Activated T-cell treated with anti-CD3 and anti-CD28 coated beads, Interleukin-2, amount 50 U/mL, for 48 hours (primary cell): ENCODE results near the gene NRP1.

Experiments
- DNase-seq, 2 experiments: peaks; one replicate each; pipeline ENCODE4 v3.0.0-alpha.2; 2020

The NRP1 gene

DNA sequence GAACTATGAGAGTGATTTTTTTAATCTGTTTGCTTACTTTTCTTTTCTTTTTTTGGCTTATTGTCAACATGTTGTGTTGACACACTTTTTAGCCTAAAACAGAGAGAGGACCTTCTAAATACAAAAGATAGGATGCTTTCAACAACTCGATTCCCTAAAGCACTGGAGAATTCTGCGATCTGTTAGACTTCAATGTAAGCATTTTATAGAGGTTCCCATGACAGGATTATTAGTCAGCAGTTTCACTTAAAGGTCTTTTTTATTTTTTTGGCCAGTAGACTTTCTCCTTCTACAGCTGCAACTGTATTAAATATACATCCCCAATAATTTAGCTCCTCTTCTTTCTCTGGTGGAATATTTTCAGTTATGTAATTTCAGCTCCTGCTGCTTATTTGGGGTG lies 12.7 kb upstream of the NRP1 start:
- no peak for DNase-seq

- no peak for DNase-seq
Observed at GRCh38 chr10:33345236-33345635, 10.8 kb upstream of the NRP1 start.

DNA sequence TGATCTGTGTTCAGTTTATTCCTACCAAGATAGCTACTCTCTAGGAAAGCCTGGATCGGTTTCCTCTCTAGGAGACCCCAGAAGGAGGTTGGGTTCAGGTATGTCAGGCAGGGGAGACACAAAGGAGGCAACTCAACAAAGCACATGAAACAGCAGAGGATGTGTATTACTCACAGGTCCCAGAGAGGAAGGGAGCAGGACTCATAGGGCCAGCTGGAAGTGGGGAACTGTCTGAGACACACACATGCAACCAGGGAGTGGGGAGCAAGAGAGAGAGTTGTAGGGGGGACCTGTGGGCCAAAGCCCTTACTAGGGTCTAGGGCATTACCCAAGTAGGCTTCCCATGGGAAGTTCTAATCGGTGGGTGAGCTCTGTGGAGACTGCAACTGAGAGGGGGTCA lies 10.2 kb upstream of the NRP1 start:
- no peak for DNase-seq

- DNase-seq = no peak
Observed at GRCh38 chr10:33341637-33342036, 7.2 kb upstream of the NRP1 start.

DNA sequence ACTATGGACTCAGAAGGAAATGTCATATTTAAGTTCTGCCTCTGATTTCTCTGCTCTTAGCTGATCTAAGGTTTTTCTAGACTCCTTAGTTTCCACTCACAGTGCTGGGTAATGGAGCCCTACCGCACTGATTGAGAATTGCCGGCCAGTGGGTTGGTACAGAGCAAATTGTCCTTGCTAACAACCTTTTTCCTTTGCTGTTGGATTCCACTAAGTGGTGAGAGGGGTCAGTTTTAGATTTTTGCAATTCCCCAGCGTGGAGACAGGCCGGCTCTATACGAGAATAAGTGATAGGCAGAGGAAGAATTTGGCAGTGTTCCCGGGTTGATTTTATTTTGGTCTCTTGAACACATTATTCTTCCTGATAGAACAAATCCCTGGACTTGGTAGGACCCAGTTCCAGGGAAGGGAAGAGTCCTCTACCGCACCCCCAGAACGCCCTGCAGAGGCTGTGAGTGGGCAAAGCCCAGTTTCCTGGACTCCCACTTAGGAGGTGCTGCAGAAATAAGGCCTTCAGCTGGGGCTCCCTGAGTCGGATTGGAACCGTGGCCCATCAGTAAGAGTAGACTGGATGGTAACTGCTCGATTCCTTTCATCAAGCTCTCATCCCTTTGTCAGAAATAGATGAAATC lies 3.0 kb upstream of the NRP1 start:
- DNase-seq = no peak

DNA sequence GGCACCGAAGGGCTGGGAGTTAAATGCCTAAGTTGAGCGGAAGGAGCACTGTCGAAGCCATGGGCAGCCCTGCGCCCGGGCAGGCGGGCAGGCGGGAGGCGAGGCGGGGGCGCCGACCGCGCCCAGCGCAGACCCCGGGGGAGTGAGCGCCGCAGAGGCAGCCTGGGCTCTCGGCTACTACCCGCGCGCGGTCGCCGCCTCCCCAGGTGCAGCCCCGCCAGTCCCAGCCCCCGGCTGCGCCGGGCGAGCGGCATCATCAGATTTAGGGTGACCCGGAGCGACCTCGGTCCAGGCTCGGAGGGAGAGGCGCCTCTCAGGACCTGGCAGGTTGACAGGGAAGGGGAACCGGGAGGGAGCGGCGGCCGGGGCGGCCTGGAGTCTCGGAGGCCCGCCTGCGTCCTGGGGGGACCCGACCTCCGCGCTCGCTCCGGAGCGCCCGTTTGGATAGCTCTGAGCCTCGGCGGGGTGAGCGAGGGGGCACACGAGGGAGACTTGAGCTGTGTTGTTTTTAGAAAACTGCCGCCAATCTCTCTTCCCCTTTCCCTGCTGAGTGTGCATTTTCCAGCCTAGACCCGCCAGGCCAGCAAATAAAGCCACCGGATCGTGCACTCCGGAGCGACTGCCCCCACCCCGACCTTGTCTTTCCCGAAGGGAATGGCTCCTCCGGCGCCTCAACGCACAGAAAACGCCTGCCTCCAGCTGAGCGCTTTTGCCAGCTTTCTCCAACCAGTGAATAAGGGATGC lies 2.3 kb upstream of the NRP1 start:
- peak in 1 of 2 experiments; percentile 24 for DNase-seq

DNA sequence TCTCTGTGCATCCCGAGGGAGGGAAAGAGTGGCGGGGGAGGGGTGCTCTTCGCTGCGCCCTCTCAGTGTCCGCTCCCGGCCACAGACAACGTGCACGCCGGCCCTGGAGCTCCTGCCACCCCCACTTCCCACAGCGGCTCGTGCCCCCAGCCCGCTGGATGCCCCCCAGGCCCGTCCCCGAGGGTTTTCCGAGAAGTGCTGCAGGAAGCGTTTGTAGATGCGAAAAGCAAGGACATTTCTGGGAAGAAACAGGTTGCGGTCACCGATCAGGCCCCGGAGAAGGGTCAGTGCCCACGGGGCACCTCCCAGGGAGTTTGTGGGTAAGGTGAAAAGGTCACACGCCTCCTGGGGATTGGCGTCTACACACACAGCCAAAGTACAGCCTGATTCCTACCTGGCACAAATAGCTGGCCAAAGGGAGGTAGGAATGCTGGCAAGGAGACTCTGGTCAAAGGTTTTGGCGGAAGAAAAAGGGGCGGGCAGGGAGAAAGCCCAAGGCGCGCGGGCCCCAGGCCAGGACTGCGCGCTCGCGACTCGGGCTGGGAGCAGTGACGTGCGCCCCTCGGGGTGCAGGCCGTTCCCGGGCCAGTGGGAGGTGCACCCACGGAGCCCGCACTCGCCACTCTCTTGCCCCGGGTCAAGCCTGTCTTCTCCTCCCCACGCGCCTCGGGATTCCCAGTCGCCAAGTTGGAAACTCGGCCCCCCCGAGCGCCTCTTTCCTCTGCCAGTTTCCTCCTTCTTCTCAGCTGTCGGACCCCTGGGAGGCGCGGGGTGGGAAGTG lies 1.5 kb upstream of the NRP1 start:
- DNase-seq = peak; percentile 28

DNA sequence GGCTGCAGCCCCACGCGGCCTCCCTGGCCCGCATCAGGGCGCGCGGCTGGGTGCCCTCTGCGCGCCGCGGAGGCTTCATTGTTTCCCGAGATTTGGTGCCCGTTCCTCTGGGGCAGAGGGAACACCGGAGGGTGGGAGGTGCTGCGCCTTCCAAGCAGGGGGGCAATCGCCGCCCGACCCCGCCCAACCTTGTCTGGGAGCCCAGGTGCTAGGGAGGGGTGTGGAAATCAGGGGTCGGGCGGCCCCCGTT lies 1.0 kb upstream of the NRP1 start:
- DNase-seq = no peak

GRCh38 chr10:33334805-33335550 lies 511 bp upstream of the NRP1 start:
- DNase-seq = peak; percentile 68 to 71

- peak; percentile 37 to 44 for DNase-seq
Observed at GRCh38 chr10:33333260-33334101, 986 bp downstream of the NRP1 start.

GRCh38 chr10:33332183-33333065 lies 2.0 kb downstream of the NRP1 start:
- no peak for DNase-seq

- DNase-seq = no peak
Observed at GRCh38 chr10:33331379-33331694, 3.1 kb downstream of the NRP1 start.

- DNase-seq = peak; percentile 85
Observed at GRCh38 chr10:33330543-33331378, 3.7 kb downstream of the NRP1 start.

DNA sequence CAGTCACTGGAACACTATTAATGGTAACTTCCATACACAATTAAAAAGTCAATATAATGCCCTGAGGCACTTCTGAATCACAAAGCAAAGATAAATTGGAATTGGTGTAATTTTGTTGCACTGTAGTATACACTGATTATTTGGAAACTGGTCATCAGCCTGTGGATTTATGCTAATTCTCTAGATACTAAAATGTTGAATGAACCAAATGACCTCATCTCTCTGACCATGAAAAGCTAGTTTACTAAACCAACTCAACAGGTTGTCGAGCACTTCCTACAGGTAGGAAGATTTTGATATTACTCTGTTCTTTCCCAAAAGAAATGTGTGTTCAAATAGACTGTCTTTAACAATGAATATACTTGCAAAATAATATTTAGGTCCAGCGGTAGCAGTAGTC lies 5.3 kb downstream of the NRP1 start:
- no peak for DNase-seq

DNA sequence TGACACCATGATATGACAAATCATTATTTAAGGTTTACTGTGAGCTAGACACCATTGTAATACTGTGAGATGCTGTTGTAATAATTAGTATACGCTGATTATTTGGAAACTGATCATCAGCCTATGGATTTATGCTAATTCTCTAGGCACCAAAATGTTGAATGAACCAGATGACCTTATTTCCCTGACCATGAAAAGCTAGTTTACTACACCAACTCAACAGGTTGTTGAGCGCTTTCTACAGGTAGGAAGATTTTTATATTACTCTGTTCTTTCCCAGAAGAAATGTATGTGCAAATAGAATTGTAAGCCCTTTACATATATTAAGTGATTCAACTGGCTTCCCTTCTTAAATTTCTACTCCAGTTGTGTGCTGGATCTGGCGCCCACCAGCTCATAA lies 6.2 kb downstream of the NRP1 start:
- no peak for DNase-seq

DNA sequence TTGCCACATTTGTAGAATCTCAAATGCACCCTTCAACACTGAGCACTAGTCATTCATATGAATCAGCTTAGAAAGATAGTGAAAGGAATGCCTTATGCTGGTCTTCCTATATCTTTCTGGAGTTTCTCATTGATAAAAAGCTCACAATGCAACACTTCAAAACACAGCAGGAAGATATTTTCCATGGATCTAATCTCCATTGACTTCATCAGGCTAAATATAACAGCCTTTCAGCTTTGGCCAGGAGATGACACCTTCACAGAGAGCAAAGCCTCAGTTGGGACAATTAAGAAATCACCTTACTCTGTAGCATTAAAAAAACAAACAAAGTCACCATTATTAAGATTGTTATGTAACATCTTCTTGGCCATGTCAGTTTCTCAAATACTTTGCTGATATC lies 6.7 kb downstream of the NRP1 start:
- no peak for DNase-seq

- DNase-seq = no peak
Observed at GRCh38 chr10:33326933-33327332, 7.5 kb downstream of the NRP1 start.

DNA sequence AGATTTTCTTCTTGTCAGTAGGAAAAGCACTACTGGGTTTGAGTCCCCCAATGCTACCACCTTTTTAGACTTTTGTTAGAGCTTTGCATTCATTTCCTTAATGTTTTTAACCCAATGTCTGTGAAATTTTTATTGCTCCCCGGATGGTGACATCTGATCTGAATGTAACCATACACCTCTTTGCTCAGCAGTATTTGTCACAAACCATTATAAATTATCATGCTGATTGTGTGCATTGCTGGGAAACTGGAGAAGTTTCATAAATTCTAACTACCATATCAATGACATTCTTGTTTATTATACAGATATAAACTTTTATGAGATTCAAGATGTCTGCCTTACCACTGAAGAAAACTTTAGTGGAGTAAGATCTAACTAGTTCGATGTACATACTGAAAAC lies 8.5 kb downstream of the NRP1 start:
- no peak for DNase-seq

- no peak for DNase-seq
Observed at GRCh38 chr10:33323721-33324120, 10.7 kb downstream of the NRP1 start.

- no peak for DNase-seq
Observed at GRCh38 chr10:33321516-33321915, 13.0 kb downstream of the NRP1 start.

DNA sequence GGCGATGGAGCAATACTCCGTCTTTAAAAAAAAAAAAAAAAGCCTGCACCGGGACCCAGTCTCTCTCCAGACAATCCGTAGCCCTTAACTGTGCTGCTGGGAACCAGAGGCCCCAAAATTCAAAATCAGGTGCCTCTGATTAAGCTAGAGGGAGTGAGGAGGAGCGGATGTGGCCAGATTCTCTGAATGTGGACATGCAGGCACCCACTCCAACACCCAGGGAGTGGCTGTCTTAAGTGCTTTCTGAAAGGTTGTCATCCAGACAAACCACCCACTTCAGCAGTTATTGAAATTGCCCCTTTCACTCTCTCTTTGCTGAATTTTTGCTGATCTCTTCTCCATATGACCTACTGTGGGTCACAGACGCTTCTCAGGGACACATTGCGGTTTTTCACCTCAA lies 14.2 kb downstream of the NRP1 start:
- DNase-seq = no peak
